HG02885 (cell line): ENCODE measurements around the gene ARHGEF11.

Source experiments
- ATAC-seq: cut with Tn5 transposase; IDR thresholded peaks from one replicate; pipeline ENCODE4 v1.9.1; 2021; ENCODE audit warnings: mild to moderate bottlenecking; ENCODE audit not compliant: unreplicated experiment, poor library complexity

The ARHGEF11 gene

GRCh38 chr1:156913809-156914387 is 131.6 kb downstream of the ARHGEF11 start:
- ATAC-seq: no peak

- no peak for ATAC-seq
Observed at GRCh38 chr1:156912861-156913808, 132.4 kb downstream of the ARHGEF11 start.

DNA sequence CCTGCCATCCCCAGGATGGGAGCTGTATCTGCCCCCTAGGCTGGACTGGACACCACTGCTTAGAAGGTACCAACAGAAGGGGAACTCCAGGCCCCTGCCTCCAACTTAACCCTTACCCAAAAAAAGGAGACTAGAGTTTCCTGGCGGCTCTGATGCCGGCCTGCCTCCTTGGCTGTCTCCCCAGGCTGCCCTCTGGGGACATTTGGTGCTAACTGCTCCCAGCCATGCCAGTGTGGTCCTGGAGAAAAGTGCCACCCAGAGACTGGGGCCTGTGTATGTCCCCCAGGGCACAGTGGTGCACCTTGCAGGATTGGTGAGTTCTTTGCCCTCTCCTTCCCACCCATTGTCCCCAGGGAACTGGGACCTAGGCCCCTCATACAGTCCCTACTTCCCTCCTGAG is 133.2 kb downstream of the ARHGEF11 start:
- no peak for ATAC-seq

DNA sequence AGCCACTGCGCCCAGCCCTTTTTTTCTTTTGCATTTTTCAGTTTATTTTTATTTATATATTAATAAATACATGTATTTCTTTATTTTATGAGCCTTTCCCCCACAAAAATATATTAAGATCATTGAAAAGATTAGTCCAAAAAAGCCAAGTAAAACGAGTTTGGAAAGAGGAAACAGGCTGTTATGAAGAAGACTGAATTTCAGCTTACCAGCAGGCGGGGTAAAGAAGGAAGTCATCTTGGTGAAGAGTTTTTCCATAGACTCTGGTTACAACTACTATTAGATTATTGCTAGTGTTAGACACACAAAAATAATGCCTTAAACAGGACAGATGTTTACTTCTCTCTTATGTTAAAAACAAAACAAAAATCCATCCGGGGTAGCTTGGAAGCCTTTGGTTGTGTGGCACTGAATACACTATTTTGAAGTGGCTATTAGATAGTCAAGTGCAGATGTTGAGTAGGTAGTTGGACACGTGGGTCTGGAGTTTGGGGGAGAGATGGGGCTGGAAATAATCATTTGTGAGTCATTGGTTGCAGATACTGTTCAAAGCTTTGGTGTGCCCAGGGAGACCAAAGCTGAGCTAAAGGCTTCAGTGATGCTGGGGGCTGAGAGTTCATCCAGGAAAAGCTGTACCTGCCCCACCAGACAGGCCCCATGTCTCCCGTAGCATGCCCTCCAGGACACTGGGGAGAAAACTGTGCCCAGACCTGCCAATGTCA is 133.8 kb downstream of the ARHGEF11 start:
- no peak for ATAC-seq

- ATAC-seq: no peak
Observed at GRCh38 chr1:156910309-156910782, 135.2 kb downstream of the ARHGEF11 start.

DNA sequence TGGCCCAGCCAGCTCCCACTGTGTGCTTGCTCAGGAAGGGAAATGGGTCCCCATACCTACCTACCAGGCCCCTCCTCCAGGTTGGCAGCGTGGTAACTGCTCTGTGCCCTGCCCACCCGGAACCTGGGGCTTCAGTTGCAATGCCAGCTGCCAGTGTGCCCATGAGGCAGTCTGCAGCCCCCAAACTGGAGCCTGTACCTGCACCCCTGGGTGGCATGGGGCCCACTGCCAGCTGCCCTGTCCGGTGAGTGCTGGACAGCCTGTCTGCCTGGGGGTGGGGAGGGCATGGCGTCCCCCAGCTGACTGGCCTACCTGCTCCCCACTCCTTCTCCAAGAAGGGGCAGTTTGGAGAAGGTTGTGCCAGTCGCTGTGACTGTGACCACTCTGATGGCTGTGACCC is 135.9 kb downstream of the ARHGEF11 start:
- no peak for ATAC-seq

- no peak for ATAC-seq
Observed at GRCh38 chr1:156908955-156909354, 136.6 kb downstream of the ARHGEF11 start.

GRCh38 chr1:156908541-156908940 is 137.0 kb downstream of the ARHGEF11 start:
- no peak for ATAC-seq

DNA sequence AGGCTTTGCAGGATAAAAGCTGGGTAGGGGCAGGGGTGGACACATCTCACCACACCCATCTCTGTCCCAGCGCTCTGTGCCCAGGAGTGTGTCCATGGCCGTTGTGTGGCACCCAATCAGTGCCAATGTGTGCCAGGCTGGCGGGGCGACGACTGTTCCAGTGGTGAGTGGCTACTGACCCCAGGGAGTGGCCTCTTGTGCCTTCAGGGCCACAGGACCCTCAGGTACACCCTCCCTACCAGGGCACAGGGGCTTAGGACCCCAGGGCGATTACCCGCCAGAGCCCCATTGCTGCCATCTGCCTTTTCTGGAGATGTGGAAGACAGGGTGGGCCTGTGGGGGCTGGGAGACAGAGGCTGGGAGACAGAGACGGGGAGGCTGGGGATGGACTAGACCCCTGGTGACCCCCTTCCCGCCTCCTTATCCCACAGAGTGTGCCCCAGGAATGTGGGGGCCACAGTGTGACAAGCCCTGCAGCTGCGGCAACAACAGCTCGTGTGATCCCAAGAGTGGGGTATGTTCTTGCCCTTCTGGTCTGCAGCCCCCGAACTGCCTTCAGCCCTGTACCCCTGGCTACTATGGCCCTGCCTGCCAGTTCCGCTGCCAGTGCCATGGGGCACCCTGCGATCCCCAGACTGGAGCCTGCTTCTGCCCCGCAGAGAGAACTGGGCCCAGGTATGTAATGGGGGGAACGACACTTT is 139.2 kb downstream of the ARHGEF11 start:
- no peak for ATAC-seq

DNA sequence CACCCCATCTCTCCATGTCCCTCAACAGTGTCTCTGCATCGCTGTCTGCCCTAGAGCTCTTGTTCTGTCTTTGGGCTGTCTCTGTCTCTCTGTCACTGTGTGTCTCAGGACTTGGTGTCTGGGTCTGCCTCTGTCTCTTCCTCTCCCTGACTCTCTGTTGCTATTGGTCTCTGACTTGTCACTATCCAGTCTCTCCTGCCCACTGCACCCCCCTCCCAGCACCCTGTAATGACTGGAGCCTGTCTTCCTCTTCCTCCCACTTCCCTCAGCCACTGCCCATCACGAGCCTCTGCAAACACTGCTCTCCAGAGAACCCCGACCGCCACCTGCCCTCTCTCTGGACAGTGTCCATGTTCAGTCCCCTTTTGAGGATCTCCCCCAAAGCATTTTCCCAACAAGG is 139.9 kb downstream of the ARHGEF11 start:
- ATAC-seq: no peak

- ATAC-seq: no peak
Observed at GRCh38 chr1:156905176-156905575, 140.4 kb downstream of the ARHGEF11 start.

- no peak for ATAC-seq
Observed at GRCh38 chr1:156904187-156904959, 141.2 kb downstream of the ARHGEF11 start.

DNA sequence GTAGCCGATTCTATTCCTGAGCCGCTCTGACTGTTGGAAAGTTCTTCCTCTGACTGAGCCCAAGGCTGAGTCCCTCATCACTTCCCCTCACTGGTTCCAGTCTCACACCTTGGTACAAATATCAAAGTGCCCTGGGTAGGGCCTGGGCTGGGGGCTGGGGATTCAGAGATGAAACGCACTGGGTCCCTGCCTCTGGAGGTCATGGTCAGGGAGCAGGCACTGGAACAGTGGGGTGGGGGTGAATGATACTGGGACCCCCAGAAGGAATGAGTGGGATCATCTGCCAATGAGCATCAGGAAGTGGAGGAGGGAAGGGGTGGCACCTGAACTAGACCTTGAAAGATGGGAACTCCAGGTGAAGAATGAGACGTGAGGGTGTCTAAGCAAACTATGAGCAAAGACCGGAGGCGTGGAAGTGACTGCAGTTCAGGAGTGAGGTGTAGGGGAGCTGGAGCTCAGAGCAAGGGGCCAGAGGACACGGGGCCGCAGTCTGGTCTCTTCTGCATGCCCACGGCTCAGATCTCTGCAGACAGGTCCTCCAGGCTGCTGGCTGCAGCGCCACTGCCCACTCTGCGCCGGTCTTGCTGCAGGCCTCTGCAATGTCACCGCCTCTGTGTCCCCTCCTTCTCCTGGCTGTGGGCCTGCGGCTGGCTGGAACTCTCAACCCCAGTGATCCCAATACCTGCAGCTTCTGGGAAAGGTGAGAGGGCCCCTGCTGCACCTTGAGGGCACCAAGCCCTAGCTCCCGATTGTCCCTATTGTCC is 142.0 kb downstream of the ARHGEF11 start:
- ATAC-seq: no peak

DNA sequence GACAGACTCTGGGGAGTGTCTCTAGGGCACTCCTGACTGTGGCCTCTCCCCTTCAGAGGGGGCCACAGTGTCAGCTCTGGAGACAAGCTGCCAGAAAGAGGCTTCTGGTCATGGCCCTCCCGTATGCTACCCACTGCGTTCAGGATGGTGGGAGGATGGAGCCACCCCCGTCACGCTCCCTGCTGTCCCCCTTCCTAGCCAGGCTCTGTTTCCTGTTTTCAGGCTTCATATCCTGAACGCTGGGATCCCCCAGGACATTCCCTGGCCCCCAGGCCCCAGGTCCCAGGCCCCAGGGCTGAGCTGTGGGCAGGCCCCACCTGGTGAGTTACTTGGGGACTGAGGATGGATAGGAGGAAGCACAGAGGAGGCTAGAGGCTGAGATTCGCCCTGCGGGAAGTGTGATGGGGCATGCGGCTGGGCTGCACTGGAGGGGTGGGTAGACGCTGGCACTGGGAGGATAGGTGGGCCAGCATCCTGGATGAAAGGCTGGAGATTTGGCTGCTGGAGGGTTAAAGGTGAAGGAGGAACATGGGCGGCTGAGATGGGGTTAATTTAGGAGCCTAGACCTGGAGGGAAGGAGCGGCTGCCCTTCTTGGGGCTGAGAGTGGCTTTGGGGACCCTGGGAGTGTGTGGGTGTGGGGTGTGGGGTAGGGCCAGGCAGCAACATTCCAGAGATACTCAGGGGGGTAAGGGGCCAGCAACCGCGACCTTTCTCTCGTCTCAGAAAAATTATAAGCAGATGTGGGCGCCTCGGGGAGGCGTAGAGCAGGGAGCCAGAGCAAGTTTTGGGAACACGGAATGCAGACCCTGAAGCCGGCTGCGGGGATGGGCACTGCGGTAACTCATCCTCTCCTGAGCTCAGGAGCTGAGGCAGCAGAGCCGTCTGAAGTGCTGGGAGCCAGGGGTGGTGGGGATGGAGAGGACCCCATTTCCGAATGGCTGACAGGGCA is 143.3 kb downstream of the ARHGEF11 start:
- ATAC-seq: no peak

DNA sequence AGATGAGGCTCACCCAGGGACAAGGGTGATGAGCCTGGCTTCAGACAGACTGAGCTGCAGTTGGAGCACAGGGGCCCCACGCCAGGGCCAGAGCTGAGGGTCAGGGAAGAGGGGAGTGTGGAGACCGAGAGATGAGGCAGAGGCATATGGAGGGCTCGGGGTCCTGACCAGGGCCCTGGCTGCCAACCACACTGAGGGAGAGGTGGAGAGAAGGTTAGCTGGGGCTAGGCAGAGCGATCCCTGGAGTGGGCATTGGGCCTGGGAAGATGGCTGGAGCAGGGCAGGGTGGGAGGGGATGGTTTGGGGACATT is 144.0 kb downstream of the ARHGEF11 start:
- ATAC-seq: no peak

DNA sequence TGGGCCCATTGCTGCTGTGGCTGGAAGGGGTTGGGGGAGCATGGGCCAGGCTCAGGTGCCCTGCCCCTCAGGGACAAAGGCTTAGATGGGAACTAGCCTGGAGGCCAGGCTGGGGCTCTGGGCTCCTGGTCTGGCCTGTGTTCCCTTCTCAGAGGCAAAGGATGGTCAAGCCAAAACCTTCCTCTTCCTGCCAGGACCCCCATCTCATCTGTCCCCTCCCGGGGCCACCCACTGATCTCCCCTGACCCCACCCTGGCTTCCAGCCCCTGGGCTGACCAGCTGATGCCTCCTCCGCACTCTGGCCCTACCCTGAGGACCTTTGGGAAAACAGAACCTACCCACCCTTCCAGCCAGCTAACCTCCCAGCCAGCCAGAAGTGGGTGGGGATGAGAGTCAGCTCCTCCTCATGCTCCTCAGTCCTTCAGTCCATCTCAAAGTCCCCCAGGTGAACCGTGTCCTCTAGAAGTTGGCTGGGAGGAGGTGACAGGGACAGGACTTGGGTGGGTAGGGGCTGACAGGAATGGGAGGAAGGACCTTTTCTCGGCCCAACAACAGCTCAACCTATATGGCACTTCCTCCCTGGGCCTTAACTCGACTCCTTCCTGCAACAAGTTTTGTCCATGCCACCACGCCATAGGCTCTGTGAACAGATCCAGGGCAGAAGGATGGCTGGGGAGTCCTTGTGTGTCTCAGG is 144.5 kb downstream of the ARHGEF11 start:
- ATAC-seq: no peak

- no peak for ATAC-seq
Observed at GRCh38 chr1:156899956-156900718, 145.4 kb downstream of the ARHGEF11 start.
